ENCODE results near the gene DNAJB2.
"Not testable (repeated sequence)": the region's sequence is repeated elsewhere in the genome, so short reads cannot be mapped to it uniquely, and the experiment has no call there.

Gene DNAJB2

DNA sequence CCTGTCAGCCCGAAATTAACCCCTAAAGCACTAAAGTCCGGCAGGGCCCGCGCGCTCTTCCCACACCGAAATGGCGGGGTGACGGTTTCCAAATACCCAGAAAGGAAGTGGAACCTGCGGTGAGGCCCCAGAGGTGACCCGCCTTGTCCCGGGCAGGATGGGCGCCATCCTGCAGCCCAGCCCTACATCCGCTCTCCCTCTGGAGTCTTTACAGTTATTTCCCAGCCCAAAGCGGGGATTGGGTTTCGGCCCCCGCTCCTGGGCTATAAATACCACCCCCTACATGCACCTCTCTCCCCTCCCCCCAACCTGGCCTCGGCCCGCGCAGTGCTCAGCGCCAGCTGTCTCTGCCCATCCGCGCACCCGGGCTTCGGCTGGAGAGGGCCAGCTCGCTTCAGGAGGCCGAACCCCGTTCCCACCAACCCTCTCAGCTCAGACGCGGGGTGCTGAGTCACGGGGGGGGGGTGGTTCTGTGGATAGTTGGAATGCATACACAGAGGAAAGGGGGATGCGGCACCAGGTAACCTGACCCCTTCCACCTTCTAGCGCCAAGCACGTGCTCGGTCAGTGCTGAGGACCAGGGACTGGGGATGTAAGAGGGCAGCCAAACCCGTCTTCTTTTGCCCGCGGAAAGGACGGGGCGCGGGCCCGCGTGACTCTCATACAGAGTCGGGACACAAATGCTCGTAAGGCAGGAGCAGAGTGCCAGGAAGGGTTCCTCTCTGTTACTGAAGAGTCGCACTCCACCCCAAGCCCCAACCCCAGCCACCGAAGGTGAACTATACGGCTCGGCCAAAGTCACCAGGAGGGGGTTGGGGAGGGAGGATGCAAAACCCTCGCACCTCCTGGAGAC is 26.0 kb upstream of the DNAJB2 start, which contains the start of gene TUBA4B:
Gene TUBA4B (plus strand): TSS at position 344 of the 853 bp plus-strand sequence. CDS start 165 bp downstream, at position 509.
- Histone ChIP-seq H3K9me3 (no peaks in the 10 kb centered on the region), H3K36me3 (no peaks in the 10 kb centered on the region), H3K4me1 (peaks cover 15% of the 10 kb centered on the region), H3K27me3 (peaks cover 48% of the 10 kb centered on the region), H3K4me3 (ENCODE audit: low read depth, low read length) (peak within 1 kb of the TSS; percentile 60)
- TF ChIP-seq, protein P1, sequence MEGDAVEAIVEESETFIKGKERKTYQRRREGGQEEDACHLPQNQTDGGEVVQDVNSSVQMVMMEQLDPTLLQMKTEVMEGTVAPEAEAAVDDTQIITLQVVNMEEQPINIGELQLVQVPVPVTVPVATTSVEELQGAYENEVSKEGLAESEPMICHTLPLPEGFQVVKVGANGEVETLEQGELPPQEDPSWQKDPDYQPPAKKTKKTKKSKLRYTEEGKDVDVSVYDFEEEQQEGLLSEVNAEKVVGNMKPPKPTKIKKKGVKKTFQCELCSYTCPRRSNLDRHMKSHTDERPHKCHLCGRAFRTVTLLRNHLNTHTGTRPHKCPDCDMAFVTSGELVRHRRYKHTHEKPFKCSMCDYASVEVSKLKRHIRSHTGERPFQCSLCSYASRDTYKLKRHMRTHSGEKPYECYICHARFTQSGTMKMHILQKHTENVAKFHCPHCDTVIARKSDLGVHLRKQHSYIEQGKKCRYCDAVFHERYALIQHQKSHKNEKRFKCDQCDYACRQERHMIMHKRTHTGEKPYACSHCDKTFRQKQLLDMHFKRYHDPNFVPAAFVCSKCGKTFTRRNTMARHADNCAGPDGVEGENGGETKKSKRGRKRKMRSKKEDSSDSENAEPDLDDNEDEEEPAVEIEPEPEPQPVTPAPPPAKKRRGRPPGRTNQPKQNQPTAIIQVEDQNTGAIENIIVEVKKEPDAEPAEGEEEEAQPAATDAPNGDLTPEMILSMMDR (IDR thresholded peaks at IDR 0.05; ENCODE audit: low read depth, low read length) = no peak
- no peak for DNase-seq

DNA sequence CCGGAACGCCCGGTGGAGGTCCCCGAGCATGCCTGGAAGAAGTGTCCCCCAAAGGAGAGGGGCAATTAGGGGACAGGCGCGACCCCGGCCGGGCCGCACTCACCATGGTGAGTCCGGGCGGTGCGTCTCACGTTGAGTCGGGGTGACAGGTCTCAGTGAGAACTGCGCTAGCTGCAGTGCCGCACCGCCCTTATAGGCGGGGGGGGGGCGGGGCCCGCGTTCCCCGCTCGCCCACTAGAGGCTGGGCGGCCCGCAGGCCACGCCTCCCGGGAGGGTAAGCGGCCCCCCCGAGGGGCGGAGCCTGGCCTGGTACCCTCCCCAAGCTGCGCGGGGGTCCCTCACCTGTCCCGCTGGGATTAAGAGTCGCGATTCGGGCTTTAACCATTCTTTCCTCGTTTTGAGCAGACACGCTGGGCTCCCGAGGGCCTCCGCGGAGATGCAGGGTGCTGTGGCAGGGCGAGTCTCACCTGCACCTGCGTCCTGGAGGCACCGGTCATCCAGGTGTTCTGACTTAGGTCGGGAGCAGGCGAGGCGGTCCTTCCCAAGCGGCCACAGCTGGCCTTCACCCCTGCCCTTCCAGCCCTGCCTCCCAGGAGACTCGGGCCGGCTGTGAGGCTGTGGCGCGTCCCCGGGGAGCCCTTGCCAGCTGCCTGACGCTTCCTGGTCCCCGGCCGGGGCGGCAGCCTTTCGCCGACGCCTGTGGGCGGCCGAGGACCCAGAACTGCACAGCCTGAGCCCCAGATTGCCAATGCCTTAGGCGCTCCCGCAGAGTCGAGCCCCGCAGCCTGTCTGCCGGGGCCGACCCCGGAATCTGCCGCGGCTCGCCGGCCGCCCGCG is 25.2 kb upstream of the DNAJB2 start, which contains the start of gene TUBA4A:
Gene TUBA4A (minus strand): TSS at position 166 of the 837 bp plus-strand sequence. CDS start 60 bp downstream, at position 106.
- TF ChIP-seq, protein P1 (IDR thresholded peaks at IDR 0.05; ENCODE audit: low read depth, low read length) = no peak
- peak; percentile 77 for DNase-seq
- H3K4me3 ChIP-seq (ENCODE audit: low read depth, low read length) = peak within 1 kb of the TSS; percentile 60
- H3K9me3 ChIP-seq = no peaks in the 10 kb centered on the region
- no peaks in the 10 kb centered on the region for H3K36me3 ChIP-seq
- peaks cover 48% of the 10 kb centered on the region for H3K27me3 ChIP-seq
- H3K4me1 ChIP-seq = peaks cover 14% of the 10 kb centered on the region

DNA sequence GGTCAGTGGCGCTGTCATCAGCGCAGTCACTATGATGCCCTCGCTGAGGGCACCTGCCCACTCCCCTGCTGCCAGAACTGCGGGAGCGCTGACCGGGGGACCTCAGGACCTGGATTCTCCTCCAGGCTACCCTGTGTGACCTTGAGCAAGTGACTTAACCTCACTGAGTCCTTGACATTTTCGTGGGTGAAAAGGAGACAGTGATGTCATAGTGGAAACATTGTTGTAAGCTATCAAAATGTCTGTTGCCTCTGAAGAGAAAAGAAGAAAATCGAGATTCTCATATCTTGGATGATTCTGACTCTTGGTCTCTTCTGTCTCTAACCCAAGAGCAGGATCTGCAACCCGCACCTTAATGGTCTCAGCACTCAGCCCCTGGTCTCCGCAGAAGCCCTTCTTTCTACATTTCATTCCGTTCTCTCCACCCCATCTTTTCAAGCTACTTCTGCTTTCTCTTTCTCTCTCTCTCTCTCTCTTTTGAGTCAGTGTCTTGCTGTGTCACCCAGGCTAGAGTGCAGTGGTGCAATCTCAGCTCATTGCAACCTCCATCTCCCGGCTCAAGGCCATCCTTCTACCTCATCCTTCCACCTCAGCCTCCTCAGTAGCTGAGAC is 24.5 kb upstream of the DNAJB2 start:
- Histone ChIP-seq H3K4me3 (ENCODE audit: low read depth, low read length) (peak overlapping the region; percentile 60), H3K4me1 (peaks cover 6% of the 10 kb centered on the region), H3K36me3 (no peaks in the 10 kb centered on the region), H3K27me3 (peaks cover 48% of the 10 kb centered on the region), H3K9me3 (no peaks in the 10 kb centered on the region)
- TF ChIP-seq, protein P1 (IDR thresholded peaks at IDR 0.05; ENCODE audit: low read depth, low read length) = no peak
- DNase-seq = no peak

DNA sequence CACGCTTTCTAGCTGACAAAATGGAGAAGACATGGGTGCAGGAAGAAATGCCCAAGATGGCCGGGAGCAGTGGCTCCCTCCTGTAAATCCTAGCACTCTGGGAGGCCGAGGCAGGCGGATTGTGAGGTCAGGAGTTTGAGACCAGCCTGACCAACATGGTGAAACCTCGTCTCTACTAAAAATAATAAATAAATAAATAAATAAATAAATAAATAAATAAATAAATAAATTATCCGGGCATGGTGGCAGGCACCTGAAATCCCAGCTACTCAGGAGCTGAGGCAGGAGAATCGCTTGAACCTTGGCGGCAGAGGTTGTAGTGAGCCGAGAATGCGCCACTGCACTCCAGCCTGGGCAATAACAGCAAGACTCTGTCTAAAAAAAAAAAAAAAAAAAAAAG is 20.2 kb upstream of the DNAJB2 start:
- not testable (repeated sequence) for H3K4me3 ChIP-seq (ENCODE audit: low read depth, low read length); H3K4me1 ChIP-seq; H3K36me3 ChIP-seq; H3K9me3 ChIP-seq; DNase-seq
- H3K27me3 ChIP-seq = peaks cover 26% of the 10 kb centered on the region

DNA sequence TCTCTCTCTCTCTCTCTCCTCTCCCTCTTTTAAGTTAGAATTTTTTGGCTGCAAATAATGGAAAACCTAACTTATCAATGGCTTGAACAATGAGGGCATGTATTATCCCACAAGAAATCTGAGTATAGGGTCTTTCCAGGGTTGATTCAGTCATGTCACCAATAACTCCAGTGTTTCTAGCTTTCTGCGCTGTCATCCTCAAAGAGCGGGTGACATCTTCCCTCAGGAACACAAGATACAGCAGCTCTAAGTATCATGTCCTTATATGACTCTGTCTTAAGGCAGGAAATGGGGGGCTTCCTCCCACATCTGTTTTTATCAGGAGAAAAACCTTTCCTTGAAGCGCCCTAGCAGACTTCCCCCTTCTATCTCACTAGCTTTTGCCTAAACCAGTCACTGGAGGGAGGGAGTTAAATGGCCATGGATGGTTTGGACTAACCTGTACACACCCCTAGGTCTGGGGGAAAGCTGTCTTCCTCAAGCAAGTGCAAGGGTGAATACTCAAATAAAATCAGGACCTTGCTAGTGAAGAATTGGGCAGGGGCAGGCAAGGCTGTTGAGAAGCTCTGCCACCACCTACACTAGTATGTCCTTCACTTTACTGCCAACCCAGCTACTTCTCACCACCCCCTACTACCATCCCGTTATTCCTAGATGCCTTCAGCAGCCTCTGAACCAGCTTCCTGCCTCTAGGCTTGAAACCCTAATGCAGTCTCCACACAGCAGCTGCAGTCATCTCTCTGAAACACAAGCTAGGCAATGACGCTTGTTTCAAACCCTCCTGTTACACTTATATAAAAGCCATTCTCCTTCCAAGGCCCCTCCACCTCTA is 17.9 kb upstream of the DNAJB2 start:
- Histone ChIP-seq H3K9me3 (no peaks in the 10 kb centered on the region), H3K36me3 (no peaks in the 10 kb centered on the region), H3K4me3 (ENCODE audit: low read depth, low read length) (no peak overlapping the region), H3K27me3 (peaks cover 3% of the 10 kb centered on the region), H3K4me1 (peaks cover 5% of the 10 kb centered on the region; the same call in 1 of the 2 replicates)
- DNase-seq = no peak
- TF ChIP-seq, protein P1 (IDR thresholded peaks at IDR 0.05; ENCODE audit: low read depth, low read length) = no peak
